Hematopoietic multipotent progenitor cell treated with erythropoietin and hydrocortisone succinate and interleukin-3 and kit ligand, for 8 days (in vitro differentiated cells): ENCODE results near the gene GPC6.

Experiments
- DNase-seq: peaks from one replicate; pipeline ENCODE4 v3.0.0-alpha.2; 2015

GPC6 gene

GRCh38 chr13:93951108-93951507, 724.5 kb downstream of the GPC6 start:
- DNase-seq, result no peak

- no peak for DNase-seq
Measured at GRCh38 chr13:93951951-93952350, 725.3 kb downstream of the GPC6 start.

- no peak for DNase-seq
Measured at GRCh38 chr13:93953841-93954240, 727.2 kb downstream of the GPC6 start.

GRCh38 chr13:93955904-93956303, 729.3 kb downstream of the GPC6 start:
- no peak for DNase-seq

GRCh38 chr13:93956426-93956825, 729.8 kb downstream of the GPC6 start:
- DNase-seq, result no peak

- no peak for DNase-seq
Measured at GRCh38 chr13:93957371-93957770, 730.8 kb downstream of the GPC6 start.

GRCh38 chr13:93959796-93960533, 733.4 kb downstream of the GPC6 start:
- no peak for DNase-seq

GRCh38 chr13:93963266-93964145, 736.9 kb downstream of the GPC6 start:
- no peak for DNase-seq

GRCh38 chr13:93964146-93964512, 737.5 kb downstream of the GPC6 start:
- DNase-seq, result no peak

- DNase-seq, result no peak
Measured at GRCh38 chr13:93965587-93965986, 739.0 kb downstream of the GPC6 start.

GRCh38 chr13:93966267-93966936, 739.8 kb downstream of the GPC6 start:
- no peak for DNase-seq

- no peak for DNase-seq
Measured at GRCh38 chr13:93967286-93967685, 740.7 kb downstream of the GPC6 start.

GRCh38 chr13:93975242-93975641, 748.6 kb downstream of the GPC6 start:
- no peak for DNase-seq

- DNase-seq, result no peak
Measured at GRCh38 chr13:93976528-93976927, 749.9 kb downstream of the GPC6 start.

GRCh38 chr13:93977986-93978385, 751.4 kb downstream of the GPC6 start:
- DNase-seq, result no peak

GRCh38 chr13:93981426-93981977, 754.9 kb downstream of the GPC6 start:
- no peak for DNase-seq

- no peak for DNase-seq
Measured at GRCh38 chr13:93982179-93982918, 755.7 kb downstream of the GPC6 start.

GRCh38 chr13:93984052-93984451, 757.4 kb downstream of the GPC6 start:
- no peak for DNase-seq

GRCh38 chr13:93984876-93985275, 758.3 kb downstream of the GPC6 start:
- DNase-seq, result no peak

- no peak for DNase-seq
Measured at GRCh38 chr13:93987458-93987857, 760.9 kb downstream of the GPC6 start.

GRCh38 chr13:93991569-93991968, 765.0 kb downstream of the GPC6 start:
- no peak for DNase-seq

- no peak for DNase-seq
Measured at GRCh38 chr13:93996481-93996880, 769.9 kb downstream of the GPC6 start.

GRCh38 chr13:94006296-94006695, 779.7 kb downstream of the GPC6 start:
- DNase-seq, result no peak
